Stimulated activated naive CD8-positive, alpha-beta T cell treated with anti-CD3 and anti-CD28 coated beads, Interleukin-15, Interleukin-2, amounts not matched to agents 100 ng/mL and 50 ng/mL, for 24 hours (primary cell): ENCODE data around the gene OPCML.

ENCODE experiments used
- H3K27ac Mint-ChIP-seq: one replicate; pipeline ENCODE4 v1.8.0; 2021; ENCODE audit warnings: mild to moderate bottlenecking, mixed read lengths
- H3K27me3 Mint-ChIP-seq: one replicate; pipeline ENCODE4 v1.8.0; 2021; ENCODE audit warnings: mixed read lengths
- H3K36me3 Mint-ChIP-seq: one replicate; pipeline ENCODE4 v1.8.0; 2021; ENCODE audit warnings: low read depth, mixed read lengths
- H3K4me1 Mint-ChIP-seq: one replicate; pipeline ENCODE4 v1.8.0; 2021; ENCODE audit warnings: low read depth, mixed read lengths
- H3K4me3 Mint-ChIP-seq: one replicate; pipeline ENCODE4 v1.8.0; 2021; ENCODE audit warnings: mild to moderate bottlenecking, mixed read lengths
- H3K9me3 Mint-ChIP-seq: one replicate; pipeline ENCODE4 v1.8.0; 2021; ENCODE audit warnings: mixed read lengths

OPCML gene

GRCh38 chr11:132864811-132865576 lies 667.3 kb downstream of the OPCML start:
- Mint-ChIP-seq H3K27me3 (no peaks in the 10 kb centered on the region), H3K9me3 (no peaks in the 10 kb centered on the region), H3K27ac (no peak overlapping the region), H3K4me1 (no peaks in the 10 kb centered on the region), H3K4me3 (no peak overlapping the region), H3K36me3 (no peaks in the 10 kb centered on the region)

- no peaks in the 10 kb centered on the region for H3K9me3 Mint-ChIP-seq
- H3K4me1 Mint-ChIP-seq: no peaks in the 10 kb centered on the region
- peaks cover 4% of the 10 kb centered on the region for H3K27me3 Mint-ChIP-seq
- no peaks in the 10 kb centered on the region for H3K36me3 Mint-ChIP-seq
- no peak overlapping the region for H3K27ac Mint-ChIP-seq
- no peak overlapping the region for H3K4me3 Mint-ChIP-seq
Measured at GRCh38 chr11:132862933-132863332, 669.4 kb downstream of the OPCML start.

- Mint-ChIP-seq H3K27me3 (peaks cover 4% of the 10 kb centered on the region), H3K4me1 (no peaks in the 10 kb centered on the region), H3K9me3 (no peaks in the 10 kb centered on the region), H3K27ac (no peak overlapping the region), H3K4me3 (no peak overlapping the region), H3K36me3 (no peaks in the 10 kb centered on the region)
Measured at GRCh38 chr11:132862137-132862536, 670.2 kb downstream of the OPCML start.

- H3K9me3 Mint-ChIP-seq: no peaks in the 10 kb centered on the region
Measured at GRCh38 chr11:132859306-132859705, 673.0 kb downstream of the OPCML start.

GRCh38 chr11:132858223-132858622 lies 674.1 kb downstream of the OPCML start:
- Mint-ChIP-seq H3K9me3 (no peaks in the 10 kb centered on the region), H3K27ac (no peak overlapping the region), H3K4me3 (no peak overlapping the region), H3K27me3 (peaks cover 4% of the 10 kb centered on the region), H3K36me3 (no peaks in the 10 kb centered on the region), H3K4me1 (no peaks in the 10 kb centered on the region)

More at GRCh38 chr11:132859306-132859705, 673.0 kb downstream of the OPCML start:
- Mint-ChIP-seq H3K4me1 (no peaks in the 10 kb centered on the region), H3K4me3 (no peak overlapping the region), H3K36me3 (no peaks in the 10 kb centered on the region), H3K27ac (no peak overlapping the region), H3K27me3 (peaks cover 4% of the 10 kb centered on the region)

GRCh38 chr11:132856032-132856431 lies 676.3 kb downstream of the OPCML start:
- H3K27ac Mint-ChIP-seq: no peak overlapping the region
- H3K27me3 Mint-ChIP-seq: peaks cover 4% of the 10 kb centered on the region
- no peaks in the 10 kb centered on the region for H3K36me3 Mint-ChIP-seq
- H3K4me3 Mint-ChIP-seq: no peak overlapping the region
- no peaks in the 10 kb centered on the region for H3K4me1 Mint-ChIP-seq
- H3K9me3 Mint-ChIP-seq: no peaks in the 10 kb centered on the region

GRCh38 chr11:132855516-132855915 lies 676.8 kb downstream of the OPCML start:
- Mint-ChIP-seq H3K4me1 (no peaks in the 10 kb centered on the region), H3K4me3 (no peak overlapping the region), H3K27ac (no peak overlapping the region), H3K27me3 (peaks cover 4% of the 10 kb centered on the region), H3K9me3 (no peaks in the 10 kb centered on the region), H3K36me3 (no peaks in the 10 kb centered on the region)

- Mint-ChIP-seq H3K9me3 (no peaks in the 10 kb centered on the region), H3K36me3 (no peaks in the 10 kb centered on the region), H3K4me3 (no peak overlapping the region), H3K4me1 (no peaks in the 10 kb centered on the region), H3K27me3 (peaks cover under 1% of the 10 kb centered on the region), H3K27ac (no peak overlapping the region)
Measured at GRCh38 chr11:132853886-132854285, 678.4 kb downstream of the OPCML start.

- Mint-ChIP-seq H3K4me1 (no peaks in the 10 kb centered on the region), H3K27ac (no peak overlapping the region), H3K36me3 (no peaks in the 10 kb centered on the region), H3K27me3 (no peaks in the 10 kb centered on the region), H3K9me3 (no peaks in the 10 kb centered on the region), H3K4me3 (no peak overlapping the region)
Measured at GRCh38 chr11:132852361-132852760, 679.9 kb downstream of the OPCML start.

- no peak overlapping the region for H3K4me3 Mint-ChIP-seq
- H3K9me3 Mint-ChIP-seq: no peaks in the 10 kb centered on the region
- no peaks in the 10 kb centered on the region for H3K36me3 Mint-ChIP-seq
- H3K27ac Mint-ChIP-seq: no peak overlapping the region
- H3K4me1 Mint-ChIP-seq: no peaks in the 10 kb centered on the region
- no peaks in the 10 kb centered on the region for H3K27me3 Mint-ChIP-seq
Measured at GRCh38 chr11:132851247-132851646, 681.1 kb downstream of the OPCML start.

- H3K36me3 Mint-ChIP-seq: no peaks in the 10 kb centered on the region
- H3K4me3 Mint-ChIP-seq: no peak overlapping the region
- H3K27ac Mint-ChIP-seq: no peak overlapping the region
- no peaks in the 10 kb centered on the region for H3K27me3 Mint-ChIP-seq
- no peaks in the 10 kb centered on the region for H3K4me1 Mint-ChIP-seq
- H3K9me3 Mint-ChIP-seq: no peaks in the 10 kb centered on the region
Measured at GRCh38 chr11:132850266-132850665, 682.0 kb downstream of the OPCML start.

GRCh38 chr11:132848336-132848735 lies 684.0 kb downstream of the OPCML start:
- Mint-ChIP-seq H3K27me3 (no peaks in the 10 kb centered on the region), H3K36me3 (no peaks in the 10 kb centered on the region), H3K27ac (no peak overlapping the region), H3K4me3 (no peak overlapping the region), H3K9me3 (no peaks in the 10 kb centered on the region), H3K4me1 (no peaks in the 10 kb centered on the region)

GRCh38 chr11:132846075-132846474 lies 686.2 kb downstream of the OPCML start:
- Mint-ChIP-seq H3K4me1 (no peaks in the 10 kb centered on the region), H3K27ac (no peak overlapping the region), H3K27me3 (no peaks in the 10 kb centered on the region), H3K9me3 (no peaks in the 10 kb centered on the region), H3K4me3 (no peak overlapping the region), H3K36me3 (no peaks in the 10 kb centered on the region)

- Mint-ChIP-seq H3K4me1 (no peaks in the 10 kb centered on the region), H3K9me3 (no peaks in the 10 kb centered on the region), H3K27ac (no peak overlapping the region), H3K4me3 (no peak overlapping the region), H3K36me3 (no peaks in the 10 kb centered on the region), H3K27me3 (no peaks in the 10 kb centered on the region)
Measured at GRCh38 chr11:132844956-132845696, 687.2 kb downstream of the OPCML start.

GRCh38 chr11:132840660-132841059 lies 691.6 kb downstream of the OPCML start:
- Mint-ChIP-seq H3K9me3 (peaks cover 3% of the 10 kb centered on the region), H3K4me3 (no peak overlapping the region), H3K4me1 (no peaks in the 10 kb centered on the region), H3K36me3 (no peaks in the 10 kb centered on the region), H3K27ac (no peak overlapping the region), H3K27me3 (no peaks in the 10 kb centered on the region)
